Neural cell (in vitro differentiated cells): ENCODE results near the gene MAGI1. TPM values are rescaled to one million over a fixed set of nuclear protein-coding genes. Genes with fewer than 3 reads are reported as not detected.

Source experiments
- H2AFZ ChIP-seq: fragments of 200-600, 300-800 bp; sonication (generic), shearing (Covaris generic); 2 replicates; pipeline ENCODE4 v1.6.0; 2014; ENCODE audit warnings: low read depth, mild to moderate bottlenecking, antibody characterized with exemption, low read length, moderate library complexity
- H3F3A ChIP-seq: fragments of 200-600 bp; shearing (Covaris generic); 2 replicates; pipeline ENCODE4 v1.6.1; 2016; ENCODE audit warnings: mild to moderate bottlenecking, moderate library complexity, mixed read lengths, antibody characterized with exemption, low read length; ENCODE audit not compliant: insufficient read depth, poor library complexity, severe bottlenecking
- H3K27ac ChIP-seq: fragments of 200-600, 300-800 bp; sonication (generic), shearing (Covaris generic); 2 replicates; pipeline ENCODE4 v1.5.1; 2014; ENCODE audit warnings: mild to moderate bottlenecking, low read length, moderate library complexity
- H3K27me3 ChIP-seq: fragments of 300-800, 200-600 bp; sonication (generic), shearing (Covaris generic); 2 replicates; pipeline ENCODE4 v1.6.0; 2014; ENCODE audit warnings: mild to moderate bottlenecking, low read depth, low read length, moderate library complexity; ENCODE audit not compliant: insufficient read depth
- H3K36me3 ChIP-seq: fragments of 300-800, 200-600 bp; sonication (generic), shearing (Covaris generic); 2 replicates; pipeline ENCODE4 v1.5.1; 2014; ENCODE audit warnings: mild to moderate bottlenecking, antibody characterized with exemption, low read length, moderate library complexity; ENCODE audit not compliant: insufficient read depth
- H3K4me2 ChIP-seq: fragments of 300-800, 200-600 bp; sonication (generic), shearing (Covaris generic); 2 replicates; pipeline ENCODE4 v1.6.0; 2014; ENCODE audit warnings: mild to moderate bottlenecking, low read length
- H3K4me3 ChIP-seq: fragments of 300-800, 200-600 bp; sonication (generic), shearing (Covaris generic); 2 replicates; pipeline ENCODE4 v1.5.1; 2014; ENCODE audit warnings: mild to moderate bottlenecking, low read length, moderate library complexity
- H3K79me2 ChIP-seq: fragments of 200-600 bp; shearing (Covaris generic); replicated peaks from 2 replicates; pipeline ENCODE4 v1.6.0; 2014; ENCODE audit warnings: mild to moderate bottlenecking, low read length, moderate library complexity; ENCODE audit not compliant: insufficient read depth
- H3K9ac ChIP-seq: fragments of 300-800, 200-600 bp; sonication (generic), shearing (Covaris generic); 2 replicates; pipeline ENCODE4 v1.6.1; 2016; ENCODE audit warnings: mild to moderate bottlenecking, low read length, mixed read lengths
- H3K9me2 ChIP-seq: fragments of 200-600 bp; shearing (Covaris generic); 2 replicates; pipeline ENCODE4 v1.6.1; 2016; ENCODE audit warnings: mild to moderate bottlenecking, low read length, mixed read lengths; ENCODE audit not compliant: insufficient read depth
- H3K9me3 ChIP-seq: fragments of 200-600, 300-800 bp; sonication (generic), shearing (Covaris generic); 2 replicates; pipeline ENCODE4 v1.6.1; 2016; ENCODE audit warnings: mild to moderate bottlenecking, mixed run types, low read length, moderate library complexity, mixed read lengths
- H4K20me1 ChIP-seq: fragments of 200-600 bp; shearing (Covaris generic); 2 replicates; pipeline ENCODE4 v1.6.1; 2016; ENCODE audit warnings: mild to moderate bottlenecking, mixed run types; ENCODE audit not compliant: insufficient read depth
- EP300 ChIP-seq: fragments of 450-650 bp; conservative IDR thresholded peaks from 2 replicates; pipeline ENCODE4 v1.6.1; 2014; ENCODE audit warnings: antibody characterized with exemption, mild to moderate bottlenecking, moderate library complexity; ENCODE audit not compliant: poor library complexity, severe bottlenecking
- EZH2 ChIP-seq: fragments of 200-600, 300-800 bp; shearing (Covaris generic), sonication (generic); IDR thresholded peaks from 2 replicates; pipeline ENCODE4 v1.6.1; 2014; ENCODE audit warnings: antibody characterized with exemption, low read length, borderline replicate concordance, mild to moderate bottlenecking; ENCODE audit not compliant: insufficient read depth, poor library complexity, severe bottlenecking
- MXI1 ChIP-seq: fragments of 450-650 bp; conservative IDR thresholded peaks from 2 replicates; pipeline ENCODE4 v1.6.1; 2014; ENCODE audit warnings: antibody characterized with exemption, mild to moderate bottlenecking; ENCODE audit not compliant: poor library complexity, severe bottlenecking
- POLR2AphosphoS5 ChIP-seq: IDR thresholded peaks from 2 replicates; pipeline ENCODE4 v1.6.1; 2012
- RAD21 ChIP-seq: fragments of 450-650 bp; conservative IDR thresholded peaks from 2 replicates; pipeline ENCODE4 v1.6.1; 2014; ENCODE audit warnings: antibody characterized with exemption, mild to moderate bottlenecking, moderate library complexity
- SMC3 ChIP-seq: fragments of 450-650 bp; conservative IDR thresholded peaks from 2 replicates; pipeline ENCODE4 v1.6.1; 2014; ENCODE audit warnings: antibody characterized with exemption, mild to moderate bottlenecking, moderate library complexity; ENCODE audit not compliant: poor library complexity
- TAF1 ChIP-seq: IDR thresholded peaks from 2 replicates; pipeline ENCODE4 v1.6.1; 2012; ENCODE audit warnings: low read depth
- polyA plus RNA-seq: library from polyadenylated mRNA; depleted of rRNA; stranded (reverse); fragments of >200 nt; gene quantifications from 2 replicates; pipeline ENCODE4 v1.2.3, GENCODE V29; 2014
- TF ChIP-seq, protein P1 (sequence below): IDR thresholded peaks from 2 replicates; pipeline ENCODE4 v1.6.1; 2012; ENCODE audit warnings: borderline replicate concordance
- TF ChIP-seq, protein P2 (sequence below): fragments of 450-650 bp; IDR thresholded peaks from 2 replicates; pipeline ENCODE4 v1.5.1; 2014; ENCODE audit warnings: antibody characterized with exemption, mild to moderate bottlenecking, moderate library complexity; ENCODE audit not compliant: poor library complexity, severe bottlenecking

The MAGI1 gene
- polyA plus RNA-seq, 1 donor from 2014 or later, result 44.7 TPM

DNA sequence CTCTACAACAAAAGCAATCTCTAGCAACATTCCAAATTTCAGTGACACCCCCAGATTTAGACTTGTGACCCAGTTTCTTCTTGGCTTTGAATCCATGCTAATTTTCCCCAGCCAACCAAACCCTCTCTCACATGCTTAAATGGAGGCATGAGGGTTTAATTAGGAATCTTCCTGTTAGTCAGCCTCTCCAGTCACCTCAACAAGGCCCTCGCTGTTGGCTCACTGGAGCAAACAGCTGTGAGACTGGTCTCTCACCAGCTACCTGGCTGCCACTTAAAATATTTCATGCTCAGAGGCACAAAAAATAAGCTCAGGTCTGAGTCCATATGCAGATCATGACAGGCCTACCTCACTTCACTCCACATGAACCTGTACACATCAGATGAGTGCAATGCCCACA is 720.5 kb downstream of the MAGI1 start:
- Histone ChIP-seq H3K9ac (no peak overlapping the region), H3K4me3 (no peak overlapping the region), H3K27me3 (no peaks in the 10 kb centered on the region), H3K36me3 (no peaks in the 10 kb centered on the region), H4K20me1 (no peaks in the 10 kb centered on the region), H3K9me3 (no peaks in the 10 kb centered on the region), H3K9me2 (no peaks in the 10 kb centered on the region), H3F3A (no peaks in the 10 kb centered on the region), H3K27ac (no peak overlapping the region), H3K79me2 (no peaks in the 10 kb centered on the region), H2AFZ (no peak overlapping the region), H3K4me2 (no peak overlapping the region)
- TF ChIP-seq POLR2AphosphoS5 (no peak), MXI1 (no peak), RAD21 (no peak), EZH2 (no peak), TAF1 (no peak), SMC3 (no peak), EP300 (no peak)
- TF ChIP-seq, protein P1, sequence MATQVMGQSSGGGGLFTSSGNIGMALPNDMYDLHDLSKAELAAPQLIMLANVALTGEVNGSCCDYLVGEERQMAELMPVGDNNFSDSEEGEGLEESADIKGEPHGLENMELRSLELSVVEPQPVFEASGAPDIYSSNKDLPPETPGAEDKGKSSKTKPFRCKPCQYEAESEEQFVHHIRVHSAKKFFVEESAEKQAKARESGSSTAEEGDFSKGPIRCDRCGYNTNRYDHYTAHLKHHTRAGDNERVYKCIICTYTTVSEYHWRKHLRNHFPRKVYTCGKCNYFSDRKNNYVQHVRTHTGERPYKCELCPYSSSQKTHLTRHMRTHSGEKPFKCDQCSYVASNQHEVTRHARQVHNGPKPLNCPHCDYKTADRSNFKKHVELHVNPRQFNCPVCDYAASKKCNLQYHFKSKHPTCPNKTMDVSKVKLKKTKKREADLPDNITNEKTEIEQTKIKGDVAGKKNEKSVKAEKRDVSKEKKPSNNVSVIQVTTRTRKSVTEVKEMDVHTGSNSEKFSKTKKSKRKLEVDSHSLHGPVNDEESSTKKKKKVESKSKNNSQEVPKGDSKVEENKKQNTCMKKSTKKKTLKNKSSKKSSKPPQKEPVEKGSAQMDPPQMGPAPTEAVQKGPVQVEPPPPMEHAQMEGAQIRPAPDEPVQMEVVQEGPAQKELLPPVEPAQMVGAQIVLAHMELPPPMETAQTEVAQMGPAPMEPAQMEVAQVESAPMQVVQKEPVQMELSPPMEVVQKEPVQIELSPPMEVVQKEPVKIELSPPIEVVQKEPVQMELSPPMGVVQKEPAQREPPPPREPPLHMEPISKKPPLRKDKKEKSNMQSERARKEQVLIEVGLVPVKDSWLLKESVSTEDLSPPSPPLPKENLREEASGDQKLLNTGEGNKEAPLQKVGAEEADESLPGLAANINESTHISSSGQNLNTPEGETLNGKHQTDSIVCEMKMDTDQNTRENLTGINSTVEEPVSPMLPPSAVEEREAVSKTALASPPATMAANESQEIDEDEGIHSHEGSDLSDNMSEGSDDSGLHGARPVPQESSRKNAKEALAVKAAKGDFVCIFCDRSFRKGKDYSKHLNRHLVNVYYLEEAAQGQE, result no peak
- TF ChIP-seq, protein P2, sequence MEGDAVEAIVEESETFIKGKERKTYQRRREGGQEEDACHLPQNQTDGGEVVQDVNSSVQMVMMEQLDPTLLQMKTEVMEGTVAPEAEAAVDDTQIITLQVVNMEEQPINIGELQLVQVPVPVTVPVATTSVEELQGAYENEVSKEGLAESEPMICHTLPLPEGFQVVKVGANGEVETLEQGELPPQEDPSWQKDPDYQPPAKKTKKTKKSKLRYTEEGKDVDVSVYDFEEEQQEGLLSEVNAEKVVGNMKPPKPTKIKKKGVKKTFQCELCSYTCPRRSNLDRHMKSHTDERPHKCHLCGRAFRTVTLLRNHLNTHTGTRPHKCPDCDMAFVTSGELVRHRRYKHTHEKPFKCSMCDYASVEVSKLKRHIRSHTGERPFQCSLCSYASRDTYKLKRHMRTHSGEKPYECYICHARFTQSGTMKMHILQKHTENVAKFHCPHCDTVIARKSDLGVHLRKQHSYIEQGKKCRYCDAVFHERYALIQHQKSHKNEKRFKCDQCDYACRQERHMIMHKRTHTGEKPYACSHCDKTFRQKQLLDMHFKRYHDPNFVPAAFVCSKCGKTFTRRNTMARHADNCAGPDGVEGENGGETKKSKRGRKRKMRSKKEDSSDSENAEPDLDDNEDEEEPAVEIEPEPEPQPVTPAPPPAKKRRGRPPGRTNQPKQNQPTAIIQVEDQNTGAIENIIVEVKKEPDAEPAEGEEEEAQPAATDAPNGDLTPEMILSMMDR, result no peak

DNA sequence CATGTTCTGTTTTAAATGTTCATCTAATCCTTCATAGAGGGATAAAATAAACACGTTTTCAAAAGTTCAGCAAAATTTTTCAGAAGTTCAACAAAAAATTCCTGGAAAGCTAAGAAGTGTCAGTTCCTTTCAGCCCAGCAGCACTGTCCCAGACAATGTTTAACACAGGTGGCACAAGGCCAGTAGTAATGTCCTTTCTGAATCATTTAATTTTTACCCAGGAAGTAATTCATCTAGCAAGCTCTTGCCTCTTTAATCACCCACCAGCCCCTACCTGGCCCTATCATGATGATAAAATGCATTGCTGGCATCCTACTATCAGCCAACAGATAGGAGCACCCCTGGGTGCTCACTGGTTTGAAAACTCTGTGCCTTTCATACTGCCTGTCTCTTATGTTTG is 723.8 kb downstream of the MAGI1 start:
- Histone ChIP-seq H3K9me3 (no peaks in the 10 kb centered on the region), H3K27me3 (no peaks in the 10 kb centered on the region), H3K4me3 (no peak overlapping the region), H3K27ac (no peak overlapping the region), H4K20me1 (no peaks in the 10 kb centered on the region), H3K79me2 (no peaks in the 10 kb centered on the region), H3K9ac (no peak overlapping the region), H3K36me3 (no peaks in the 10 kb centered on the region), H3F3A (no peaks in the 10 kb centered on the region), H2AFZ (no peak overlapping the region), H3K4me2 (no peak overlapping the region), H3K9me2 (no peaks in the 10 kb centered on the region)
- no peak for TF ChIP-seq RAD21
- TF ChIP-seq SMC3, result no peak
- TF ChIP-seq, protein P1, result no peak
- TF ChIP-seq, protein P2, result no peak
- TF ChIP-seq MXI1, result no peak
- TF ChIP-seq EP300, result no peak
- TF ChIP-seq TAF1, result no peak
- TF ChIP-seq POLR2AphosphoS5, result no peak
- TF ChIP-seq EZH2, result no peak
